H1 (cell line): ENCODE results near the gene PTPRE. TPM values are rescaled to one million over a fixed set of nuclear protein-coding genes. Genes with fewer than 3 reads are reported as not detected.

Source experiments
- CTCF ChIA-PET: fragments of 300-600 bp; sonication (Branson Sonifier 250); formaldehyde crosslinking; loops from one replicate; lab custom pipeline; 2021; ENCODE audit not compliant: partially characterized antibody; lab: Charles Lee
- POLR2A ChIA-PET: fragments of 300-600 bp; sonication (Branson Sonifier 250); formaldehyde crosslinking; loops from one replicate; lab custom pipeline; 2021; ENCODE audit warnings: inconsistent platforms; ENCODE audit not compliant: partially characterized antibody; lab: Charles Lee
- DNase-seq, 2 experiments: peaks; one replicate each; pipeline versions ENCODE4 v3.0.0 to v3.0.0-alpha.2; 2010 to 2022; ENCODE audit warnings: low spot score in 2 of 2, low read depth in 1 of 2, mixed read lengths in 1 of 2
- FAIRE-seq: peaks from 2 replicates; lab custom pipeline; 2011; peaks lifted over from hg19 to GRCh38; lab: Jason Lieb, UNC
- H2AFZ ChIP-seq: 2 replicates; pipeline ENCODE4 v1.8.1; 2012; ENCODE audit warnings: low read length, inconsistent platforms
- H2AK5ac ChIP-seq: 2 replicates; pipeline ENCODE4 v1.6.1; 2013; ENCODE audit warnings: low read depth, low read length
- H2BK120ac ChIP-seq: replicated peaks from 2 replicates; pipeline ENCODE3; 2013; ENCODE audit warnings: low read depth, low read length, inconsistent platforms
- H2BK12ac ChIP-seq: 2 replicates; pipeline ENCODE4 v1.6.1; 2013; ENCODE audit warnings: low read depth, low read length
- H2BK15ac ChIP-seq: 2 replicates; pipeline ENCODE4 v1.6.1; 2013; ENCODE audit warnings: low read length
- H2BK20ac ChIP-seq: 2 replicates; pipeline ENCODE4 v1.6.1; 2013; ENCODE audit warnings: low read length
- H2BK5ac ChIP-seq: 2 replicates; pipeline ENCODE4 v1.6.1; 2013; ENCODE audit warnings: low read depth, low read length
- H3K14ac ChIP-seq: 2 replicates; pipeline ENCODE4 v1.6.1; 2013; ENCODE audit warnings: inconsistent platforms; ENCODE audit not compliant: insufficient read length
- H3K18ac ChIP-seq: 2 replicates; pipeline ENCODE4 v1.6.1; 2013; ENCODE audit warnings: low read length; ENCODE audit errors: extremely low read depth
- H3K23ac ChIP-seq: 2 replicates; pipeline ENCODE4 v1.6.1; 2013; ENCODE audit warnings: inconsistent platforms; ENCODE audit not compliant: insufficient read length
- H3K23me2 ChIP-seq: 2 replicates; pipeline ENCODE4 v1.6.1; 2013; ENCODE audit warnings: low read depth, low read length
- H3K27ac ChIP-seq: 2 replicates; pipeline ENCODE4 v1.6.1; 2011; ENCODE audit warnings: low read depth, low read length, inconsistent platforms
- H3K27me3 ChIP-seq, 4 experiments: replicated peaks in 1 of 4; 1 replicate in 1 of 4; 2 replicates in 3 of 4; pipeline versions ENCODE4 v1.6.1 to v1.8.1; 2011 to 2013; ENCODE audit warnings: low read length in 3 of 4, mild to moderate bottlenecking in 3 of 4, inconsistent platforms in 2 of 4, mixed read lengths in 2 of 4, moderate library complexity in 1 of 4; ENCODE audit not compliant: control insufficient read depth in 3 of 4, insufficient read depth in 3 of 4; ENCODE audit errors: extremely low read depth in 1 of 4
- H3K36me3 ChIP-seq, 4 experiments: 2 replicates each; pipeline versions ENCODE4 v1.6.1 to v1.8.1; 2011 to 2013; ENCODE audit warnings: mild to moderate bottlenecking in 4 of 4, low read length in 3 of 4, moderate library complexity in 2 of 4, control low read depth in 1 of 4, inconsistent platforms in 1 of 4; ENCODE audit not compliant: insufficient read depth in 4 of 4, control insufficient read depth in 2 of 4
- H3K4ac ChIP-seq: replicated peaks from 2 replicates; pipeline ENCODE3; 2013; ENCODE audit warnings: low read length, low read depth, mixed read lengths, inconsistent platforms; ENCODE audit not compliant: insufficient read length
- H3K4me1 ChIP-seq, 4 experiments: replicated peaks in 1 of 4; 1 replicate in 1 of 4; 2 replicates in 3 of 4; pipeline versions ENCODE4 v1.6.1 to v1.8.1; 2011 to 2013; ENCODE audit warnings: low read length in 3 of 4, inconsistent platforms in 2 of 4, mixed read lengths in 1 of 4; ENCODE audit not compliant: insufficient read depth in 4 of 4, control insufficient read depth in 3 of 4
- H3K4me2 ChIP-seq, 2 experiments: 2 replicates each; pipeline versions ENCODE4 v1.6.1 to v1.8.1; 2011 to 2013; ENCODE audit warnings: low read depth in 2 of 2, low read length in 2 of 2, control low read depth in 1 of 2, inconsistent platforms in 1 of 2, mild to moderate bottlenecking in 1 of 2; ENCODE audit not compliant: insufficient read depth in 1 of 2
- H3K4me3 ChIP-seq, 4 experiments: fragments of 200-600, 300-600 bp in 1 of 4; sonication (generic), shearing (Covaris generic), sonication (Bioruptor Twin) in 1 of 4; 2 replicates each; pipeline versions ENCODE4 v1.5.1 to v1.8.1; 2011 to 2016; ENCODE audit warnings: low read length in 4 of 4, low read depth in 3 of 4, control low read depth in 2 of 4, inconsistent platforms in 2 of 4, mild to moderate bottlenecking in 2 of 4, mixed read lengths in 1 of 4, moderate library complexity in 1 of 4; ENCODE audit not compliant: insufficient read depth in 2 of 4; ENCODE audit errors: extremely low read depth in 1 of 4
- H3K56ac ChIP-seq: replicated peaks from 2 replicates; pipeline ENCODE3; 2013; ENCODE audit warnings: low read depth, mild to moderate bottlenecking, mixed read lengths, low read length, inconsistent platforms; ENCODE audit not compliant: insufficient read length
- H3K79me1 ChIP-seq: 2 replicates; pipeline ENCODE4 v1.6.1; 2013; ENCODE audit warnings: low read depth, low read length, control low read depth
- H3K79me2 ChIP-seq, 2 experiments: 2 replicates each; pipeline versions ENCODE4 v1.6.1 to v1.8.1; 2012 to 2013; ENCODE audit warnings: low read length in 2 of 2, mild to moderate bottlenecking in 2 of 2, inconsistent platforms in 1 of 2; ENCODE audit not compliant: insufficient read depth in 2 of 2, control insufficient read depth in 1 of 2
- H3K9ac ChIP-seq, 4 experiments: replicated peaks in 1 of 4; 1 replicate in 1 of 4; 2 replicates in 3 of 4; pipeline versions ENCODE4 v1.6.1 to v1.8.1; 2011 to 2013; ENCODE audit warnings: low read depth in 3 of 4, low read length in 3 of 4, control low read depth in 2 of 4, mild to moderate bottlenecking in 2 of 4, moderate library complexity in 2 of 4, inconsistent platforms in 1 of 4; ENCODE audit errors: extremely low read depth in 1 of 4
- H3K9me3 ChIP-seq, 2 experiments: 2 replicates each; pipeline versions ENCODE4 v1.6.1 to v1.8.1; 2012 to 2013; ENCODE audit warnings: mild to moderate bottlenecking in 2 of 2, moderate library complexity in 2 of 2, control low read depth in 1 of 2, inconsistent platforms in 1 of 2, low read depth in 1 of 2, low read length in 1 of 2, mixed read lengths in 1 of 2; ENCODE audit not compliant: insufficient read depth in 2 of 2
- H4K20me1 ChIP-seq, 2 experiments: replicated peaks in 1 of 2; 2 replicates each; pipeline versions ENCODE3 to v1.8.1; 2011 to 2013; ENCODE audit warnings: inconsistent platforms in 2 of 2, low read length in 2 of 2, mild to moderate bottlenecking in 1 of 2; ENCODE audit not compliant: insufficient read depth in 2 of 2, control insufficient read depth in 1 of 2
- H4K5ac ChIP-seq: 2 replicates; pipeline ENCODE4 v1.6.1; 2013; ENCODE audit warnings: low read length, low read depth, mixed read lengths, inconsistent platforms; ENCODE audit not compliant: insufficient read length
- H4K8ac ChIP-seq: 2 replicates; pipeline ENCODE4 v1.8.0; 2013; ENCODE audit warnings: mild to moderate bottlenecking, moderate library complexity, low read length, inconsistent platforms; ENCODE audit not compliant: insufficient read depth; ENCODE audit errors: extremely low read depth
- H4K91ac ChIP-seq: replicated peaks from 2 replicates; pipeline ENCODE3; 2013; ENCODE audit warnings: low read length, mixed read lengths, inconsistent platforms; ENCODE audit not compliant: insufficient read length
- BRCA1 ChIP-seq: IDR thresholded peaks from 2 replicates; pipeline ENCODE4 v1.6.1; 2012; ENCODE audit warnings: low read depth, low read length, improper control_type of control experiment
- CREB1 ChIP-seq: IDR thresholded peaks from 2 replicates; pipeline ENCODE4 v1.6.1; 2012; ENCODE audit warnings: inconsistent platforms
- CTCF ChIP-seq, 3 experiments: IDR thresholded peaks; 1 replicate in 2 of 3; 2 replicates in 1 of 3; pipeline versions ENCODE4 v1.5.1 to v1.6.1; 2011; ENCODE audit warnings: low read length in 3 of 3, mild to moderate bottlenecking in 3 of 3, inconsistent platforms in 2 of 3, low read depth in 1 of 3, moderate library complexity in 1 of 3; ENCODE audit not compliant: insufficient read depth in 1 of 3; ENCODE audit errors: control extremely low read depth in 1 of 3
- E2F6 ChIP-seq: IDR thresholded peaks from 2 replicates; pipeline ENCODE4 v1.6.1; 2012; ENCODE audit warnings: inconsistent platforms
- EP300 ChIP-seq, 2 experiments: IDR thresholded peaks; 1 replicate in 1 of 2; 2 replicates in 1 of 2; pipeline ENCODE4 v1.6.1; 2011 to 2012; ENCODE audit warnings: low read depth in 2 of 2, low read length in 2 of 2, mild to moderate bottlenecking in 2 of 2, borderline replicate concordance in 1 of 2, inconsistent platforms in 1 of 2, moderate library complexity in 1 of 2
- EZH2 ChIP-seq: fragments of 200-600 bp; sonication (generic); IDR thresholded peaks from 2 replicates; pipeline ENCODE4 v1.7.1; 2012; ENCODE audit warnings: low read depth, mild to moderate bottlenecking, moderate library complexity, low read length, inconsistent platforms; ENCODE audit not compliant: severe bottlenecking
- KDM1A ChIP-seq: fragments of 200-600, 300-600 bp; sonication (generic); IDR thresholded peaks from 2 replicates; pipeline ENCODE4 v1.7.1; 2016; ENCODE audit warnings: mild to moderate bottlenecking, low read length, borderline replicate concordance
- RBBP5 ChIP-seq: IDR thresholded peaks from 2 replicates; pipeline ENCODE4 v1.7.1; 2012; ENCODE audit warnings: low read depth, mild to moderate bottlenecking, inconsistent platforms, low read length, moderate library complexity, borderline replicate concordance
- TEAD4 ChIP-seq: IDR thresholded peaks from 2 replicates; pipeline ENCODE4 v1.6.1; 2012; ENCODE audit warnings: low read depth, low read length, inconsistent platforms, mixed read lengths
- WGBS, 2 experiments: shearing (Covaris generic) in 1 of 2; methylation state at CpG; one replicate each; pipeline versions ENCODE4 v1.1.6 to v1.1.7; 2013 to 2015; ENCODE audit warnings: low lambda C conversion rate in 2 of 2, mixed read lengths in 2 of 2, inconsistent platforms in 1 of 2, low coverage in 1 of 2, missing lambda C conversion rate in 1 of 2; ENCODE audit not compliant: insufficient replicate concordance in 2 of 2, insufficient coverage in 1 of 2, insufficient read length in 1 of 2; ENCODE audit errors: extremely low coverage in 1 of 2, missing lambda C conversion rate in 1 of 2; 5-methylcytosine and 5-hydroxymethylcytosine counted together
- polyA plus RNA-seq, 7 experiments: library from polyadenylated mRNA; depleted of rRNA in 3 of 7; stranded (reverse) in 5 of 7; unstranded in 2 of 7; fragments of >200 nt in 5 of 7; fragments of 200-250 nt in 2 of 7; gene quantifications; 1 replicate in 5 of 7; 2 replicates in 1 of 7; 4 replicates in 1 of 7; pipeline versions ENCODE4 v1.2.1 to v1.2.3, GENCODE V29; 2011 to 2013; ENCODE audit warnings: missing spikeins in 2 of 7, mixed read lengths in 2 of 7
- total RNA-seq: library from RNA; stranded (reverse); fragmentation: NEBNext Ultra II Directional; extraction: Animal tissue kit (Norgen Biotek cat#: 25700); gene quantifications from 2 replicates; pipeline ENCODE4 v1.2.1, GENCODE V29; 2021

PTPRE gene
- total and polyA plus RNA-seq, 2 of the 8 experiments (the other 6 are each of a cell fraction or from before 2014, with no cell fraction given): 0.33 to 0.54 TPM

GRCh38 chr10:128087146-128087883, 180.4 kb downstream of the PTPRE start:
- Histone ChIP-seq H2BK5ac (no peak overlapping the region), H4K91ac (no peak overlapping the region), H2BK120ac (peak overlapping the region; percentile 31), H2BK20ac (no peak overlapping the region), H4K8ac (no peak overlapping the region), H3K4ac (no peak overlapping the region), H2BK15ac (0 out of 2 replicates have a peak overlapping the region, but pooled peaks have one; percentile 31), H3K36me3 (no peaks in the 10 kb centered on the region), H3K4me2 (no peak overlapping the region), H3K23ac (no peak overlapping the region), H3K14ac (no peak overlapping the region), H3K23me2 (no peaks in the 10 kb centered on the region), H2AK5ac (no peak overlapping the region), H4K20me1 (no peaks in the 10 kb centered on the region), H3K27me3 (no peaks in the 10 kb centered on the region), H3K4me1 (peaks cover 8 to 24% (median 12%) of the 10 kb centered on the region in 4 experiments; a peak in 6 of 7 replicates), H3K18ac (no peak overlapping the region), H2AFZ (no peak overlapping the region), H3K79me1 (no peaks in the 10 kb centered on the region), H4K5ac (no peak overlapping the region), H3K56ac (no peak overlapping the region), H3K9ac (no peak overlapping the region), H2BK12ac (no peak overlapping the region), H3K79me2 (no peaks in the 10 kb centered on the region), H3K4me3 (no peak overlapping the region), H3K9me3 (no peaks in the 10 kb centered on the region), H3K27ac (no peak overlapping the region)
- FAIRE-seq (no peak), DNase-seq (no peak)
- CTCF ChIA-PET: interaction anchor here (1.4 to 1.5 kb wide), 2 partner anchors 8 to 30 kb away, joined by 4 to 5 read pairs; no protein-coding TSS in a partner anchor
- POLR2A ChIA-PET: no interaction called here
- 91% methylated on average over 7 of the region's 7 CpGs; no CpG with 5 or more reads in 1 of the 2 experiments for WGBS, 2 experiments
- TF ChIP-seq CTCF (IDR thresholded peaks at IDR 0.05; ENCODE audit: control extremely low read depth in 1 of 3, insufficient read depth in 1 of 3, low read depth in 1 of 3, low read length in 3 of 3) (no peak), EZH2 (no peak), TEAD4 (no peak), KDM1A (no peak), EP300 (IDR thresholded peaks at IDR 0.05; ENCODE audit: borderline replicate concordance in 1 of 2, low read depth in 2 of 2, low read length in 2 of 2) (no peak), CREB1 (no peak), BRCA1 (no peak), RBBP5 (no peak), E2F6 (no peak)
